ENCODE data around the gene C1orf159. TPM values are rescaled to one million over a fixed set of nuclear protein-coding genes. Genes with fewer than 3 reads are reported as not detected.
A peak's percentile ranks its signal among the peaks of the same experiment; 100 is the strongest.
"Not testable (repeated sequence)": the region's sequence is repeated elsewhere in the genome, so short reads cannot be mapped to it uniquely, and the experiment has no call there.

The C1orf159 gene
- total RNA-seq, 1 experiment from 2014 or later, result 32.4 TPM

DNA sequence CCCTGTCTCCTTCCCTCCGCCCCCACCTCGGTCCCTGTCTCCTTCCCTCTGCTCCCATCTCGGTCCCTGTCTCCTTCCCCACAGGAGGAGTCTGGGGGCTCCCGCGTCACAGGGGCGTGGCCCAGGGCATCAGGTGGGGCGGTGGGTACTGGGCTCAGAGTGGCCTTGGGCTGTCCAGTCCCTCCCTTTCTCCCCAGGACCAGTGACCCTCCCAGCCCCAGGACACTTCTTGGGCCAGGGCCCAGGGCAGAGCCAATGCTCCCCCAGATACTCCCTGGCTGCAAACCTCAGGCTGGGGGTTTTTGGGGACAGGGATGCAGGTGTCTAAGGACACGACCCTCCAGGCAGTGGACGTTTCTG, 35.0 kb downstream of the C1orf159 start:
- CTCF ChIA-PET, result no interaction called here
- DNase-seq, result no peak
- no TSS peak for BruUV-seq (replicated peaks)
- no peaks in the 10 kb centered on the region for H3K9me3 Mint-ChIP-seq (ENCODE audit: low read depth, unreplicated experiment)
- intact Hi-C loops (cut with micrococcal nuclease; ENCODE audit: unreplicated experiment), result no loop called here
- no peak overlapping the region for H3K4me3 Mint-ChIP-seq (ENCODE audit: low read depth, unreplicated experiment)
- no peaks in the 10 kb centered on the region for H3K4me1 Mint-ChIP-seq (ENCODE audit: low read depth, unreplicated experiment)
- no peaks in the 10 kb centered on the region for H3K27me3 Mint-ChIP-seq (ENCODE audit: unreplicated experiment)
- H3K36me3 Mint-ChIP-seq (ENCODE audit: insufficient read depth, unreplicated experiment), result peaks cover 35% of the 10 kb centered on the region
- TF ChIP-seq, protein P1, sequence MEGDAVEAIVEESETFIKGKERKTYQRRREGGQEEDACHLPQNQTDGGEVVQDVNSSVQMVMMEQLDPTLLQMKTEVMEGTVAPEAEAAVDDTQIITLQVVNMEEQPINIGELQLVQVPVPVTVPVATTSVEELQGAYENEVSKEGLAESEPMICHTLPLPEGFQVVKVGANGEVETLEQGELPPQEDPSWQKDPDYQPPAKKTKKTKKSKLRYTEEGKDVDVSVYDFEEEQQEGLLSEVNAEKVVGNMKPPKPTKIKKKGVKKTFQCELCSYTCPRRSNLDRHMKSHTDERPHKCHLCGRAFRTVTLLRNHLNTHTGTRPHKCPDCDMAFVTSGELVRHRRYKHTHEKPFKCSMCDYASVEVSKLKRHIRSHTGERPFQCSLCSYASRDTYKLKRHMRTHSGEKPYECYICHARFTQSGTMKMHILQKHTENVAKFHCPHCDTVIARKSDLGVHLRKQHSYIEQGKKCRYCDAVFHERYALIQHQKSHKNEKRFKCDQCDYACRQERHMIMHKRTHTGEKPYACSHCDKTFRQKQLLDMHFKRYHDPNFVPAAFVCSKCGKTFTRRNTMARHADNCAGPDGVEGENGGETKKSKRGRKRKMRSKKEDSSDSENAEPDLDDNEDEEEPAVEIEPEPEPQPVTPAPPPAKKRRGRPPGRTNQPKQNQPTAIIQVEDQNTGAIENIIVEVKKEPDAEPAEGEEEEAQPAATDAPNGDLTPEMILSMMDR (IDR thresholded peaks at IDR 0.05; ENCODE audit: unreplicated experiment), result no peak
- no peak overlapping the region for H3K27ac Mint-ChIP-seq (ENCODE audit: unreplicated experiment)

DNA sequence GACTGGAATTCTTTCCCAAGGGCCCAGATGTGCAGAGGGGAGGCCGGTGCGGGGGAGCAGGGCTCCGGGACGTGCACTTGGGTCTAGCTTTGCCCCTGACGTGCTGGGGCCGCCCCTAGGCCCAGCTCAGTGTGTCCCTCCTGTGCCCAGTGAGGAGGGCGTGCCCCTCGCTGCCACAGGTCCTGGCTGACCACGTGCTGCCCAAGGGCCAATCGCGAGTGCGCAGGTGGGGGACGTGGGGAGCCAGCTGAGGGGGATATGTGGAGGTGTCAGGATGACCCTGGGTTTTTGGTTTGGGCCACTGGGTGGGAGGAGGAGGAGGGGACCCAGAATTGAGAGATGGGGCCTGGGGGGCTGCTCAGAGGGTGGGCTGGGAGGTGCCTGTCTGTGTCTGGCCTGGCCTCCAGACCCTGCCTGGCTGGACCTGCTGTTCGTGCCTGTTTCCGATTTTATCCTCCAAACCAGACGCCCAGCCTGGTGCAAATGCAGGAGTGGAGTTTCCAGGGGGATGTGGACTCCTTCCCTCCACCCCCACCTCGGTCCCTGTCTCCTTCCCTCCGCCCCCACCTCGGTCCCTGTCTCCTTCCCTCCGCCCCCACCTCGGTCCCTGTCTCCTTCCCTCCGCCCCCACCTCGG, 35.6 kb downstream of the C1orf159 start:
- Mint-ChIP-seq H3K4me3 (ENCODE audit: low read depth, unreplicated experiment) (peak overlapping the region; percentile 50), H3K27me3 (ENCODE audit: unreplicated experiment) (no peaks in the 10 kb centered on the region), H3K36me3 (ENCODE audit: insufficient read depth, unreplicated experiment) (peaks cover 35% of the 10 kb centered on the region), H3K4me1 (ENCODE audit: low read depth, unreplicated experiment) (no peaks in the 10 kb centered on the region), H3K9me3 (ENCODE audit: low read depth, unreplicated experiment) (no peaks in the 10 kb centered on the region), H3K27ac (ENCODE audit: unreplicated experiment) (peak overlapping the region; percentile 74)
- CTCF ChIA-PET, result no interaction called here
- peak; percentile 63 for DNase-seq
- intact Hi-C loops (cut with micrococcal nuclease; ENCODE audit: unreplicated experiment), result no loop called here
- TF ChIP-seq, protein P1 (IDR thresholded peaks at IDR 0.05; ENCODE audit: unreplicated experiment), result no peak
- BruUV-seq (replicated peaks), result no TSS peak

DNA sequence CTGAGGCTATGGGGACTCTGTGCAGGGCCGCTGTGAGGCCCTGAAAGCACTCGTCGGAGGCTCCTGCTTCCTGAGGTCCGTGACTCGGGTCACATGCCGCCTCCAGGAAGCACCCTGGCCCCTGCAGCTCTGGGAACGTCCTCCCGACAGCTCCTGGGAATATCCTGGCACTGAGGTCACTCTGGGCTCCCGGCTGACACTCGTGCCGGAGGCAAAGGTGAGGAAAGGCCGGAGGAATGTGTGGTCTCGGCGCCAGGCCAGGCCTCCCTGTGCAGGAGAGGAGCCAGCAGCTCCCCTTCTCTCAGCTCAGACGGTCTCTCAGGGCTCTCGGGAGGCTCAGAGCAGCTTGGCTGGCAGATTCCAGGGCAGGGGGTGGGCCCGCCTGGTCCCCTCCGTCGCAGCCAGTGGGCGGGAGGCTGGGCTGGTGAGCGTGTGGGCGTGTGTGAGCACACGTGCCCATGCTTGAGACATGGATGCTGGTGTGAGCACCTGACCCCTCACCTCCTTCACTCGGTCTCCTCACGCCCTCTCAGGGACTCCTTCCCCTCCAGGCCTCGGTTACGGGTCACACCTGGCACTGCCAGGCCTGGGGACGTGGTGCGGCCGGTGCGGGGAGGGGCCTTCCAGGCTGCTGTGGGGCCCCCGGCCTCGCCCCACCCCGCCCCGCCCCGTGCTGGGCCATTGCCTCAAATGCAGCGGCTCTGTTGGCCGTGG, 36.3 kb downstream of the C1orf159 start:
- Mint-ChIP-seq H3K36me3 (ENCODE audit: insufficient read depth, unreplicated experiment) (peaks cover 39% of the 10 kb centered on the region), H3K27ac (ENCODE audit: unreplicated experiment) (peak overlapping the region; percentile 74), H3K4me1 (ENCODE audit: low read depth, unreplicated experiment) (peaks cover 5% of the 10 kb centered on the region), H3K9me3 (ENCODE audit: low read depth, unreplicated experiment) (no peaks in the 10 kb centered on the region), H3K4me3 (ENCODE audit: low read depth, unreplicated experiment) (peak overlapping the region; percentile 50), H3K27me3 (ENCODE audit: unreplicated experiment) (no peaks in the 10 kb centered on the region)
- intact Hi-C loops (cut with micrococcal nuclease; ENCODE audit: unreplicated experiment), result no loop called here
- no TSS peak for BruUV-seq (replicated peaks)
- CTCF ChIA-PET, result interaction anchor here (0.6 kb wide), 1 partner anchor 10 kb away, joined by 6 read pairs; no protein-coding TSS in a partner anchor
- TF ChIP-seq, protein P1 (IDR thresholded peaks at IDR 0.05; ENCODE audit: unreplicated experiment), result no peak
- DNase-seq, result peak; percentile 75

DNA sequence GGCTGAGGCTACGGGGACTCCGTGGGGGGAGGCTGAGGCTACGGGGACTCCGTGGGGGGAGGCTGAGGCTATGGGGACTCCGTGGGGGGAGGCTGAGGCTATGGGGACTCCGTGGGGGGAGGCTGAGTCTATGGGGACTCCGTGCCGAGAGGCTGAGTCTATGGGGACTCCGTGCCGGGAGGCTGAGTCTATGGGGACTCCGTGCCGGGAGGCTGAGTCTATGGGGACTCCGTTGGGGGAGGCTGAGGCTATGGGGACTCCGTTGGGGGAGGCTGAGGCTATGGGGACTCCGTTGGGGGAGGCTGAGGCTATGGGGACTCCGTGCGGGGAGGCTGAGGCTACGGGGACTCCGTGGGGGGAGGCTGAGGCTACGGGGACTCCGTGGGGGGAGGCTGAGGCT, 38.5 kb downstream of the C1orf159 start:
- H3K27ac Mint-ChIP-seq (ENCODE audit: unreplicated experiment); H3K27me3 Mint-ChIP-seq (ENCODE audit: unreplicated experiment); CTCF ChIA-PET; intact Hi-C loops (cut with micrococcal nuclease; ENCODE audit: unreplicated experiment); BruUV-seq (replicated peaks); DNase-seq; H3K4me1 Mint-ChIP-seq (ENCODE audit: low read depth, unreplicated experiment); H3K9me3 Mint-ChIP-seq (ENCODE audit: low read depth, unreplicated experiment); H3K4me3 Mint-ChIP-seq (ENCODE audit: low read depth, unreplicated experiment): not testable (repeated sequence)
- peaks cover 45% of the 10 kb centered on the region for H3K36me3 Mint-ChIP-seq (ENCODE audit: insufficient read depth, unreplicated experiment)

Data from Calu3 (cell line).